ENCODE measurements around the gene DNAAF5.
"Not testable (repeated sequence)": the region's sequence is repeated elsewhere in the genome, so short reads cannot be mapped to it uniquely, and the experiment has no call there.

DNAAF5 gene

GRCh38 chr7:801940-802381 is 75.5 kb downstream of the DNAAF5 start:
- Histone ChIP-seq H3K79me2 (ENCODE audit: insufficient read depth, low read depth) (no peaks in the 10 kb centered on the region), H4K20me1 (ENCODE audit: insufficient read depth) (no peaks in the 10 kb centered on the region), H3K4me3 (IDR thresholded peaks at IDR 0.05; ENCODE audit: insufficient read depth, low read depth, low read length) (no peak overlapping the region), H3K27me3 (ENCODE audit: insufficient read depth, low read depth) (no peaks in the 10 kb centered on the region), H2AFZ (ENCODE audit: low read depth) (no peak overlapping the region), H3K36me3 (ENCODE audit: insufficient read depth) (no peaks in the 10 kb centered on the region), H3K9ac (no peak overlapping the region), H3K4me1 (ENCODE audit: low read depth, poor library complexity, severe bottlenecking) (no peaks in the 10 kb centered on the region), H3K27ac (no peak overlapping the region), H3K4me2 (no peak overlapping the region)
- TF ChIP-seq, protein P1, sequence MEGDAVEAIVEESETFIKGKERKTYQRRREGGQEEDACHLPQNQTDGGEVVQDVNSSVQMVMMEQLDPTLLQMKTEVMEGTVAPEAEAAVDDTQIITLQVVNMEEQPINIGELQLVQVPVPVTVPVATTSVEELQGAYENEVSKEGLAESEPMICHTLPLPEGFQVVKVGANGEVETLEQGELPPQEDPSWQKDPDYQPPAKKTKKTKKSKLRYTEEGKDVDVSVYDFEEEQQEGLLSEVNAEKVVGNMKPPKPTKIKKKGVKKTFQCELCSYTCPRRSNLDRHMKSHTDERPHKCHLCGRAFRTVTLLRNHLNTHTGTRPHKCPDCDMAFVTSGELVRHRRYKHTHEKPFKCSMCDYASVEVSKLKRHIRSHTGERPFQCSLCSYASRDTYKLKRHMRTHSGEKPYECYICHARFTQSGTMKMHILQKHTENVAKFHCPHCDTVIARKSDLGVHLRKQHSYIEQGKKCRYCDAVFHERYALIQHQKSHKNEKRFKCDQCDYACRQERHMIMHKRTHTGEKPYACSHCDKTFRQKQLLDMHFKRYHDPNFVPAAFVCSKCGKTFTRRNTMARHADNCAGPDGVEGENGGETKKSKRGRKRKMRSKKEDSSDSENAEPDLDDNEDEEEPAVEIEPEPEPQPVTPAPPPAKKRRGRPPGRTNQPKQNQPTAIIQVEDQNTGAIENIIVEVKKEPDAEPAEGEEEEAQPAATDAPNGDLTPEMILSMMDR (conservative IDR thresholded peaks at IDR 0.05; ENCODE audit: low read depth, low read length): no peak

- H3K4me1 ChIP-seq (ENCODE audit: low read depth, poor library complexity, severe bottlenecking): no peaks in the 10 kb centered on the region
- H4K20me1 ChIP-seq (ENCODE audit: insufficient read depth): no peaks in the 10 kb centered on the region
- H3K4me2 ChIP-seq: no peak overlapping the region
- no peak overlapping the region for H2AFZ ChIP-seq (ENCODE audit: low read depth)
- H3K27me3 ChIP-seq (ENCODE audit: insufficient read depth, low read depth): no peaks in the 10 kb centered on the region
- no peak overlapping the region for H3K4me3 ChIP-seq (IDR thresholded peaks at IDR 0.05; ENCODE audit: insufficient read depth, low read depth, low read length)
- no peak overlapping the region for H3K9ac ChIP-seq
- no peaks in the 10 kb centered on the region for H3K79me2 ChIP-seq (ENCODE audit: insufficient read depth, low read depth)
- no peak overlapping the region for H3K27ac ChIP-seq
- TF ChIP-seq, protein P1 (conservative IDR thresholded peaks at IDR 0.05; ENCODE audit: low read depth, low read length): no peak
- no peaks in the 10 kb centered on the region for H3K36me3 ChIP-seq (ENCODE audit: insufficient read depth)
Measured at GRCh38 chr7:802500-803242, 76.2 kb downstream of the DNAAF5 start.

DNA sequence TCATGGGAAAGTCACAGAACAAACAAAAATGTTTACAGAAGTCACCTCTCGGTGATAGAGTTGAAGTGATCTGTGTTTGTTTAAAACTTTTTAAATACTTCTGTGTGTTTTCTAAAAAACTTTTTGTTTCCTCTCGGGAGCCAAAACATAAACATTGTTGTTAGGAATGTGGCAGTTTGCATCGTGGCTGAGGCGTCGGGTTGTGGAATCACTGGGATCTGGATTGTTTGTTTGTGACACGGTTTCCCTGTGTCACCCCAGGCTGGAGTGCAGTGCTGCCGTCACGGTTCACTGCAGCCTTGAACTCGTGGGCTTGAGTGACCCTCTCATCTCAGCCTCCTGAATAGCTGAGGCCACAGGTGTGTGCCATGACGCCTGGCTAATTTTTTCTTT is 76.7 kb downstream of the DNAAF5 start:
- no peaks in the 10 kb centered on the region for H4K20me1 ChIP-seq (ENCODE audit: insufficient read depth)
- H3K27ac ChIP-seq: no peak overlapping the region
- H3K79me2 ChIP-seq (ENCODE audit: insufficient read depth, low read depth): no peaks in the 10 kb centered on the region
- H2AFZ ChIP-seq (ENCODE audit: low read depth): no peak overlapping the region
- no peak overlapping the region for H3K4me3 ChIP-seq (IDR thresholded peaks at IDR 0.05; ENCODE audit: insufficient read depth, low read depth, low read length)
- no peak overlapping the region for H3K4me2 ChIP-seq
- TF ChIP-seq, protein P1 (conservative IDR thresholded peaks at IDR 0.05; ENCODE audit: low read depth, low read length): no peak
- no peaks in the 10 kb centered on the region for H3K27me3 ChIP-seq (ENCODE audit: insufficient read depth, low read depth)
- H3K9ac ChIP-seq: no peak overlapping the region
- H3K4me1 ChIP-seq (ENCODE audit: low read depth, poor library complexity, severe bottlenecking): no peaks in the 10 kb centered on the region
- H3K36me3 ChIP-seq (ENCODE audit: insufficient read depth): no peaks in the 10 kb centered on the region

DNA sequence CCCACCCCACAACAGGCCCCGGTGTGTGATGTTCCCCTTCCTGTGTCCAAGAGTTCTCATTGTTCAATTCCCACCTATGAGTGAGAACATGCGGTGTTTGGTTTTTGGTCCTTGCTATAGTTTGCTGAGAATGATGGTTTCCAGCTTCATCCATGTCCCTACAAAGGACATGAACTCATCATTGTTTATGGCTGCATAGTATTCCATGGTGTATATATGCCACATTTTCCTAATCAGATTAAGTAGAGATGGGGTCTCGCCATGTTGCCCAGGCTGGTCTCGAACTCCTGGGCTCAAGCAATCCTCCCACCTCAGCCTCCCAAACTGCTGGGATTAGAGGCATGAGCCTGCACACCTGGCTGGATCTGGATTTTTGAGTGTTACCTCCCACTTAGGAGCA is 77.3 kb downstream of the DNAAF5 start:
- H3K9ac ChIP-seq; H2AFZ ChIP-seq (ENCODE audit: low read depth); H4K20me1 ChIP-seq (ENCODE audit: insufficient read depth); H3K79me2 ChIP-seq (ENCODE audit: insufficient read depth, low read depth); H3K4me1 ChIP-seq (ENCODE audit: low read depth, poor library complexity, severe bottlenecking); H3K4me3 ChIP-seq (IDR thresholded peaks at IDR 0.05; ENCODE audit: insufficient read depth, low read depth, low read length); H3K27me3 ChIP-seq (ENCODE audit: insufficient read depth, low read depth); H3K4me2 ChIP-seq; H3K27ac ChIP-seq; H3K36me3 ChIP-seq (ENCODE audit: insufficient read depth): not testable (repeated sequence)

- Histone ChIP-seq H3K27ac (no peak overlapping the region), H3K4me3 (IDR thresholded peaks at IDR 0.05; ENCODE audit: insufficient read depth, low read depth, low read length) (no peak overlapping the region), H3K4me1 (ENCODE audit: low read depth, poor library complexity, severe bottlenecking) (no peaks in the 10 kb centered on the region), H3K4me2 (no peak overlapping the region), H3K27me3 (ENCODE audit: insufficient read depth, low read depth) (no peaks in the 10 kb centered on the region), H3K9ac (no peak overlapping the region), H3K79me2 (ENCODE audit: insufficient read depth, low read depth) (no peaks in the 10 kb centered on the region), H3K36me3 (ENCODE audit: insufficient read depth) (no peaks in the 10 kb centered on the region), H2AFZ (ENCODE audit: low read depth) (no peak overlapping the region), H4K20me1 (ENCODE audit: insufficient read depth) (no peaks in the 10 kb centered on the region)
- TF ChIP-seq, protein P1 (conservative IDR thresholded peaks at IDR 0.05; ENCODE audit: low read depth, low read length): no peak
Measured at GRCh38 chr7:805261-805660, 78.8 kb downstream of the DNAAF5 start.
